Tibial nerve (tissue), 4 donors: ENCODE results near the gene NOTCH1. TPM values are rescaled to one million over a fixed set of nuclear protein-coding genes. Genes with fewer than 3 reads are reported as not detected.
"Not testable (repeated sequence)": the region's sequence is repeated elsewhere in the genome, so short reads cannot be mapped to it uniquely, and the experiment has no call there.

Source experiments
- DNase-seq, 2 donors: peaks; one replicate each; pipeline ENCODE4 v3.0.0-alpha.2; 2019; ENCODE audit warnings: low spot score in 2 of 2
- H3K27ac ChIP-seq, 4 donors: fragments of 200-600 bp; sonication (generic) in 3 of 4; one replicate each; pipeline ENCODE4 v1.5.1; 2017 to 2019; ENCODE audit warnings: mild to moderate bottlenecking in 1 of 4
- H3K27me3 ChIP-seq, 2 donors: fragments of 200-600 bp; sonication (generic) in 1 of 2; one replicate each; pipeline versions ENCODE4 v1.5.1 to v1.6.0; 2017 to 2019
- H3K36me3 ChIP-seq, 3 donors: fragments of 200-600 bp; sonication (generic); one replicate each; pipeline ENCODE4 v1.5.1; 2018 to 2019
- H3K4me1 ChIP-seq, 4 donors: fragments of 200-600 bp; sonication (generic) in 3 of 4; one replicate each; pipeline ENCODE4 v1.5.1; 2017 to 2019
- H3K4me3 ChIP-seq, 4 donors: fragments of 200-600 bp; sonication (generic) in 3 of 4; one replicate each; pipeline ENCODE4 v1.5.1; 2017 to 2019; ENCODE audit warnings: mild to moderate bottlenecking in 1 of 4, moderate library complexity in 1 of 4
- H3K9me3 ChIP-seq, 4 donors: fragments of 200-600 bp; sonication (generic) in 3 of 4; one replicate each; pipeline ENCODE4 v1.5.1; 2017 to 2019
- EP300 ChIP-seq, 2 donors: sonication (generic); formaldehyde crosslinking; IDR thresholded peaks; one replicate each; pipeline ENCODE4 v1.6.1; 2017; ENCODE audit warnings: antibody characterized with exemption in 2 of 2, mild to moderate bottlenecking in 1 of 2
- POLR2A ChIP-seq, 2 donors: fragments of 450-650 bp; IDR thresholded peaks; one replicate each; pipeline ENCODE4 v1.6.1; 2017; ENCODE audit warnings: antibody characterized with exemption in 2 of 2, mild to moderate bottlenecking in 2 of 2, moderate library complexity in 2 of 2
- WGBS, 2 donors: methylation state at CpG; one replicate each; pipeline ENCODE4 v1.1.5; 2018; 5-methylcytosine and 5-hydroxymethylcytosine counted together
- total RNA-seq, 4 donors: library from RNA; depleted of rRNA; stranded (reverse); fragments of >200 nt; gene quantifications; one replicate each; pipeline ENCODE4 v1.1.0, GENCODE V29; 2016
- TF ChIP-seq, protein P1 (sequence below), 5 experiments: fragments of 200-600 bp in 3 of 5; fragments of 450-650 bp in 2 of 5; sonication (generic) in 3 of 5; IDR thresholded peaks; one replicate each; pipeline ENCODE4 v1.5.1; 2016 to 2019; ENCODE audit warnings: antibody characterized with exemption in 5 of 5, mild to moderate bottlenecking in 3 of 5, moderate library complexity in 2 of 5

The NOTCH1 gene
- total RNA-seq, 4 donors from 2014 or later = 29.3 to 65.4 (median 41.5) TPM

GRCh38 chr9:136578626-136578914, 32.7 kb upstream of the NOTCH1 start:
- no peak for DNase-seq
- Histone ChIP-seq H3K36me3 (no peaks in the 10 kb centered on the region), H3K9me3 (no peaks in the 10 kb centered on the region), H3K27me3 (no peaks in the 10 kb centered on the region), H3K27ac (peak overlapping the region in 3 of 4 donors; percentile 7 to 69 (median 48)), H3K4me1 (peaks cover 0 to 38% (median 13%) of the 10 kb centered on the region in 4 donors), H3K4me3 (no peak overlapping the region)
- WGBS, 2 donors = 42 to 46% methylated on average over 4 to 5 of the region's 7 CpGs
- TF ChIP-seq EP300 (IDR thresholded peaks at IDR 0.05) (no peak), POLR2A (IDR thresholded peaks at IDR 0.05) (no peak)
- TF ChIP-seq, protein P1, sequence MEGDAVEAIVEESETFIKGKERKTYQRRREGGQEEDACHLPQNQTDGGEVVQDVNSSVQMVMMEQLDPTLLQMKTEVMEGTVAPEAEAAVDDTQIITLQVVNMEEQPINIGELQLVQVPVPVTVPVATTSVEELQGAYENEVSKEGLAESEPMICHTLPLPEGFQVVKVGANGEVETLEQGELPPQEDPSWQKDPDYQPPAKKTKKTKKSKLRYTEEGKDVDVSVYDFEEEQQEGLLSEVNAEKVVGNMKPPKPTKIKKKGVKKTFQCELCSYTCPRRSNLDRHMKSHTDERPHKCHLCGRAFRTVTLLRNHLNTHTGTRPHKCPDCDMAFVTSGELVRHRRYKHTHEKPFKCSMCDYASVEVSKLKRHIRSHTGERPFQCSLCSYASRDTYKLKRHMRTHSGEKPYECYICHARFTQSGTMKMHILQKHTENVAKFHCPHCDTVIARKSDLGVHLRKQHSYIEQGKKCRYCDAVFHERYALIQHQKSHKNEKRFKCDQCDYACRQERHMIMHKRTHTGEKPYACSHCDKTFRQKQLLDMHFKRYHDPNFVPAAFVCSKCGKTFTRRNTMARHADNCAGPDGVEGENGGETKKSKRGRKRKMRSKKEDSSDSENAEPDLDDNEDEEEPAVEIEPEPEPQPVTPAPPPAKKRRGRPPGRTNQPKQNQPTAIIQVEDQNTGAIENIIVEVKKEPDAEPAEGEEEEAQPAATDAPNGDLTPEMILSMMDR (IDR thresholded peaks at IDR 0.05) = no peak

- Histone ChIP-seq H3K27ac (peak overlapping the region in 3 of 4 donors; percentile 7 to 69 (median 48)), H3K36me3 (no peaks in the 10 kb centered on the region), H3K4me1 (peaks cover 0 to 33% (median 13%) of the 10 kb centered on the region in 4 donors), H3K9me3 (no peaks in the 10 kb centered on the region), H3K4me3 (no peak overlapping the region), H3K27me3 (no peaks in the 10 kb centered on the region)
- TF ChIP-seq POLR2A (IDR thresholded peaks at IDR 0.05) = no peak
- TF ChIP-seq, protein P1 (IDR thresholded peaks at IDR 0.05) = no peak
- no peak for TF ChIP-seq EP300 (IDR thresholded peaks at IDR 0.05)
- 71 to 75% methylated on average over 16 to 27 of the region's 27 CpGs for WGBS, 2 donors
- DNase-seq = no peak
Observed at GRCh38 chr9:136577941-136578625, 32.2 kb upstream of the NOTCH1 start.

DNA sequence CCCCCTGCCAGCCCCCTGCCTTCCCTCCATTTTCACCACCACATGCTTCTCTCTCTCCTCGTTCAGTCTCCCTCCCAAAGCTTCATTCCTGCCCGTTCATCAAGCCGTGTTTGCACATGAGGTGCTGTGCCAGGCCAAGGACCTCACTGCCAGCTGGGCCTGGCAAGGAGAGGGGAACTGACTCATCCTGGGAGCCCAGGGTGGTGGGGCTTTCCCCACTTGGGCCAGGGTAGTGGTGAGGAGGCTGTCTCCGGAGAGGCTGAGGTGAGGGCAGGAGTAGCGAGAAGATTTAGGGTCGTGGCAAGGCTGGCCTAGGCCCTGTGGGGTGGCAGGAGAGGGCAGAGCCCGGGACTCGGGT, 30.4 kb upstream of the NOTCH1 start:
- Histone ChIP-seq H3K36me3 (no peaks in the 10 kb centered on the region), H3K9me3 (no peaks in the 10 kb centered on the region), H3K4me3 (no peak overlapping the region), H3K27ac (no peak overlapping the region), H3K27me3 (no peaks in the 10 kb centered on the region), H3K4me1 (peaks cover 0 to 44% (median 21%) of the 10 kb centered on the region in 4 donors)
- 49 to 59% methylated on average over 8 of the region's 8 CpGs for WGBS, 2 donors
- TF ChIP-seq, protein P1 (IDR thresholded peaks at IDR 0.05) = no peak
- TF ChIP-seq POLR2A (IDR thresholded peaks at IDR 0.05) = no peak
- no peak for TF ChIP-seq EP300 (IDR thresholded peaks at IDR 0.05)
- DNase-seq = no peak

DNA sequence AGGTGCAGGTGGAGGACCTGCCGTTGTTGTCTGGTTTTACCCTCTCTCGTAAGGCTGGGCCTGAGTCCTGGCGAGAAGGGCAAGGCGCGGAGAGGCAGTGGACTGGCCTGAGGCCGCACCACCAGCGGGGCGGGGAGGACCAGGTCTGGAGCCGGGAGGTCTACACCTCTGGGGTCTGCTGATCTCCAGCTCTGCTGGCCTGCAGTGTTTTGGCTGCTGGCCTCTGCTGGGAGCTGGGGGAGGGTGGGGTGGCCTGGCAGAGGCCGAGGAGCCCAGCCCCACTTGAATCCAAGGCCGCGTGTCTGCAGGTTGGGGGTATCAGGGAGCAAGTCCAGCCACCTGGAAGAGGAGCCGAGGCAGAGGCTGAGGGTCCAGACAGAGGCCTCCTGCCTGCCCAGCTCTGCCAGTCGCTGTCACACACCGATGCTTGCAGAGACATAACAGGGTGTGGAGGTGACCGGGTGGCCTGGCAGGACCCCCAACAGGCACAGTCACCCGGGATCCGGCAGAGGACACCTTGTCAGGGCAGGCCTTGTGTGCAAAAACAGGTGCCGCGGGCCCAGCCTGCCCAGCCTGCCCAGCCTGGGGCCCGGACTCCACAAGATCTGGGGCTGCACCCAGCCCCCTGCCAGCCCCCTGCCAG, 29.9 kb upstream of the NOTCH1 start:
- WGBS, 2 donors = 83 to 91% methylated on average over 15 to 20 of the region's 21 CpGs
- no peaks in the 10 kb centered on the region for H3K9me3 ChIP-seq

DNA sequence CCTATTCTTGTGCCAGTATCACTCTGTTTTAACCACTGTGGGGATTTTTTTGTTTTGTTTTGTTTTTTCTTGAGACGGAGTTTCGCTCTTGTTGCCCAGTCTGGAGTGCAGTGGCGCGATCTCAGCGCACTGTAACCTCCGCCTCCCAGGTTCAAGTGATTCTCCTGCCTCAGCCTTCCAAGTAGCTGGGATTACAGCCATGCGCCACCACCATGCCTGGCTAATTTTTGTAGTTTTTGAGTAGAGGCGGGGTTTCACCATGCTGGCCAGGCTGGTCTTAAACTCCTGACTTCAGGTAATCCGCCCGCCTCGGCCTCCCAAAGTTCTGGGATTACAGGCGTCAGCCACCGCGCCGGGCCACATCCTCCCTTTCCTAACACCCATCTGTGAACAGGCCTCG, 28.8 kb upstream of the NOTCH1 start:
- DNase-seq, H3K27ac ChIP-seq, H3K4me3 ChIP-seq, H3K36me3 ChIP-seq, H3K27me3 ChIP-seq, H3K9me3 ChIP-seq: not testable (repeated sequence)
- WGBS, 2 donors = 87 to 93% methylated on average over 16 of the region's 16 CpGs
- peaks cover 0 to 61% (median 33%) of the 10 kb centered on the region in 4 donors for H3K4me1 ChIP-seq

More for the DNA sequence above, 29.9 kb upstream of the NOTCH1 start:
- no peak overlapping the region for H3K4me3 ChIP-seq
- H3K4me1 ChIP-seq = peaks cover 0 to 49% (median 25%) of the 10 kb centered on the region in 4 donors
- DNase-seq = no peak
- H3K36me3 ChIP-seq = no peaks in the 10 kb centered on the region
- H3K27me3 ChIP-seq = no peaks in the 10 kb centered on the region
- TF ChIP-seq, protein P1 (IDR thresholded peaks at IDR 0.05) = no peak
- no peak for TF ChIP-seq EP300 (IDR thresholded peaks at IDR 0.05)
- no peak for TF ChIP-seq POLR2A (IDR thresholded peaks at IDR 0.05)
- H3K27ac ChIP-seq = no peak overlapping the region
